Loucy (cell line): ENCODE results near the gene PDE5A.

Experiments used
- H2AFZ ChIP-seq: fragments of 200-600 bp; sonication (generic); 2 replicates; pipeline ENCODE4 v1.6.0; 2016; ENCODE audit warnings: antibody characterized with exemption, mild to moderate bottlenecking, low read length, moderate library complexity
- H3F3A ChIP-seq: fragments of 200-600 bp; 2 replicates; pipeline ENCODE4 v1.6.0; 2016; ENCODE audit warnings: antibody characterized with exemption, low read depth, mild to moderate bottlenecking
- H3K27me3 ChIP-seq: fragments of 200-600 bp; sonication (generic); 2 replicates; pipeline ENCODE4 v1.6.1; 2014; ENCODE audit warnings: low read length, mild to moderate bottlenecking; ENCODE audit not compliant: insufficient read depth, poor library complexity, severe bottlenecking
- H3K36me3 ChIP-seq: fragments of 200-600 bp; sonication (generic); 2 replicates; pipeline ENCODE4 v1.6.1; 2016; ENCODE audit warnings: low read length; ENCODE audit not compliant: insufficient read depth
- H3K4me1 ChIP-seq: fragments of 200-600 bp; sonication (generic); 2 replicates; pipeline ENCODE4 v1.5.1; 2014; ENCODE audit warnings: low read length, mild to moderate bottlenecking; ENCODE audit not compliant: insufficient read depth, poor library complexity, severe bottlenecking
- H3K4me2 ChIP-seq: fragments of 200-600 bp; sonication (generic); 2 replicates; pipeline ENCODE4 v1.6.0; 2014; ENCODE audit warnings: antibody characterized with exemption, low read length, low read depth, mild to moderate bottlenecking; ENCODE audit not compliant: poor library complexity, severe bottlenecking
- H3K4me3 ChIP-seq: fragments of 200-600 bp; sonication (generic); 2 replicates; pipeline ENCODE4 v1.5.1; 2014; ENCODE audit warnings: low read length, mild to moderate bottlenecking, mixed read lengths; ENCODE audit not compliant: poor library complexity, severe bottlenecking
- H3K79me2 ChIP-seq: fragments of 200-600 bp; sonication (generic); 2 replicates; pipeline ENCODE4 v1.6.1; 2014; ENCODE audit warnings: low read length; ENCODE audit not compliant: insufficient read depth
- H3K9ac ChIP-seq: fragments of 200-600 bp; sonication (generic); 2 replicates; pipeline ENCODE4 v1.6.0; 2014; ENCODE audit warnings: mild to moderate bottlenecking, low read depth, low read length, moderate library complexity; ENCODE audit not compliant: poor library complexity, severe bottlenecking
- H3K9me2 ChIP-seq: fragments of 200-600 bp; sonication (generic); replicated peaks from 2 replicates; pipeline ENCODE4 v1.6.1; 2016; ENCODE audit warnings: low read depth, low read length, mixed read lengths
- H3K9me3 ChIP-seq: fragments of 200-600 bp; sonication (generic); 2 replicates; pipeline ENCODE4 v1.6.1; 2014; ENCODE audit warnings: mild to moderate bottlenecking, antibody characterized with exemption, low read length, low read depth; ENCODE audit not compliant: insufficient read depth
- H4K20me1 ChIP-seq: fragments of 200-600 bp; sonication (generic); 2 replicates; pipeline ENCODE4 v1.6.0; 2014; ENCODE audit warnings: antibody characterized with exemption, low read length, mild to moderate bottlenecking; ENCODE audit not compliant: insufficient read depth, poor library complexity, severe bottlenecking
- EZH2phosphoT487 ChIP-seq: fragments of 200-600 bp; IDR thresholded peaks from 2 replicates; pipeline ENCODE4 v1.6.1; 2018; ENCODE audit warnings: antibody characterized with exemption, mild to moderate bottlenecking, moderate library complexity, borderline replicate concordance
- TF ChIP-seq, protein P1 (sequence below): fragments of 200-600 bp; sonication (generic); conservative IDR thresholded peaks from 2 replicates; pipeline ENCODE4 v1.5.1; 2014; ENCODE audit warnings: mild to moderate bottlenecking, antibody characterized with exemption, low read length

The PDE5A gene

GRCh38 chr4:119508281-119508680 lies 120.3 kb downstream of the PDE5A start:
- H3K9me3 ChIP-seq: no peaks in the 10 kb centered on the region
- no peaks in the 10 kb centered on the region; the same call in 1 of the 2 replicates for H3K36me3 ChIP-seq

GRCh38 chr4:119506806-119507205 lies 121.8 kb downstream of the PDE5A start:
- TF ChIP-seq EZH2phosphoT487: no peak
- Histone ChIP-seq H3K9me3 (no peaks in the 10 kb centered on the region), H3K27me3 (no peaks in the 10 kb centered on the region), H3K4me3 (no peak overlapping the region), H3K4me1 (no peaks in the 10 kb centered on the region), H4K20me1 (no peaks in the 10 kb centered on the region), H3F3A (no peaks in the 10 kb centered on the region), H3K9ac (no peak overlapping the region), H3K9me2 (no peaks in the 10 kb centered on the region), H3K4me2 (no peak overlapping the region), H2AFZ (no peak overlapping the region), H3K36me3 (no peaks in the 10 kb centered on the region; the same call in 1 of the 2 replicates), H3K79me2 (no peaks in the 10 kb centered on the region)

More at GRCh38 chr4:119508281-119508680, 120.3 kb downstream of the PDE5A start:
- no peak overlapping the region for H2AFZ ChIP-seq
- H3K27me3 ChIP-seq: no peaks in the 10 kb centered on the region
- no peaks in the 10 kb centered on the region for H3K4me1 ChIP-seq
- H3K79me2 ChIP-seq: no peaks in the 10 kb centered on the region
- no peak overlapping the region for H3K9ac ChIP-seq
- no peaks in the 10 kb centered on the region for H3K9me2 ChIP-seq
- no peak for TF ChIP-seq EZH2phosphoT487
- H3K4me2 ChIP-seq: no peak overlapping the region
- H4K20me1 ChIP-seq: no peaks in the 10 kb centered on the region
- H3F3A ChIP-seq: no peaks in the 10 kb centered on the region
- H3K4me3 ChIP-seq: no peak overlapping the region

GRCh38 chr4:119504616-119505015 lies 124.0 kb downstream of the PDE5A start:
- Histone ChIP-seq H3F3A (no peaks in the 10 kb centered on the region), H2AFZ (no peak overlapping the region), H4K20me1 (no peaks in the 10 kb centered on the region), H3K27me3 (no peaks in the 10 kb centered on the region), H3K4me2 (no peak overlapping the region), H3K9ac (no peak overlapping the region), H3K79me2 (no peaks in the 10 kb centered on the region), H3K9me3 (no peaks in the 10 kb centered on the region), H3K36me3 (peaks cover 10% of the 10 kb centered on the region; the same call in 1 of the 2 replicates), H3K4me1 (no peaks in the 10 kb centered on the region), H3K9me2 (no peaks in the 10 kb centered on the region), H3K4me3 (no peak overlapping the region)
- TF ChIP-seq, protein P1, sequence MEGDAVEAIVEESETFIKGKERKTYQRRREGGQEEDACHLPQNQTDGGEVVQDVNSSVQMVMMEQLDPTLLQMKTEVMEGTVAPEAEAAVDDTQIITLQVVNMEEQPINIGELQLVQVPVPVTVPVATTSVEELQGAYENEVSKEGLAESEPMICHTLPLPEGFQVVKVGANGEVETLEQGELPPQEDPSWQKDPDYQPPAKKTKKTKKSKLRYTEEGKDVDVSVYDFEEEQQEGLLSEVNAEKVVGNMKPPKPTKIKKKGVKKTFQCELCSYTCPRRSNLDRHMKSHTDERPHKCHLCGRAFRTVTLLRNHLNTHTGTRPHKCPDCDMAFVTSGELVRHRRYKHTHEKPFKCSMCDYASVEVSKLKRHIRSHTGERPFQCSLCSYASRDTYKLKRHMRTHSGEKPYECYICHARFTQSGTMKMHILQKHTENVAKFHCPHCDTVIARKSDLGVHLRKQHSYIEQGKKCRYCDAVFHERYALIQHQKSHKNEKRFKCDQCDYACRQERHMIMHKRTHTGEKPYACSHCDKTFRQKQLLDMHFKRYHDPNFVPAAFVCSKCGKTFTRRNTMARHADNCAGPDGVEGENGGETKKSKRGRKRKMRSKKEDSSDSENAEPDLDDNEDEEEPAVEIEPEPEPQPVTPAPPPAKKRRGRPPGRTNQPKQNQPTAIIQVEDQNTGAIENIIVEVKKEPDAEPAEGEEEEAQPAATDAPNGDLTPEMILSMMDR: no peak
- no peak for TF ChIP-seq EZH2phosphoT487

GRCh38 chr4:119501740-119502139 lies 126.9 kb downstream of the PDE5A start:
- Histone ChIP-seq H3K4me2 (no peak overlapping the region), H3K36me3 (peaks cover 34% of the 10 kb centered on the region; the same call in 1 of the 2 replicates), H3K4me3 (no peak overlapping the region), H2AFZ (no peak overlapping the region), H3K9me3 (no peaks in the 10 kb centered on the region), H4K20me1 (no peaks in the 10 kb centered on the region), H3K27me3 (no peaks in the 10 kb centered on the region), H3K79me2 (no peaks in the 10 kb centered on the region), H3K4me1 (no peaks in the 10 kb centered on the region), H3K9ac (no peak overlapping the region), H3F3A (no peaks in the 10 kb centered on the region), H3K9me2 (no peaks in the 10 kb centered on the region)
- TF ChIP-seq EZH2phosphoT487: no peak
- TF ChIP-seq, protein P1: no peak
